Measurements from ENCODE around the gene CLIC4.
"Not testable (repeated sequence)": the region's sequence is repeated elsewhere in the genome, so short reads cannot be mapped to it uniquely, and the experiment has no call there.

CLIC4 gene

DNA sequence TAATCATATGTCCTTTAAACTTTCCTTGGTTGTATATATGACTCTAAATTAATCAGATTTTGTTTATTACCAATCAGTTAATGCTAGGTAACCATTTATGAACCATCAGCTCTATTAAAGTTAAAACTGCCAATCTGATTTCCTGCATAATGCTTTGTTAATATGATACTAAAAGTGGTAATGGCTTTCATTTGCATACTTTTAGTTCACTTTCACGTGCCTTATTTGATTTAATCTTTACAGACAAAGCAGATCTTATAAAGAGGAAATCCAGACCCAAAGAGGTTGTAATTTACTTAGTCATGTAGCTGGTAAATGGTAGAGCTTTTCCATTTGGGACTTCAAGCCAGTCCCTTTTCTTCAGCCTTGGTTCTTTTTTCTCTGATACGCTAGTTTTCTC lies 61.3 kb downstream of the CLIC4 start:
- peak; percentile 25 for DNase-seq (ENCODE audit: low spot score)

DNA sequence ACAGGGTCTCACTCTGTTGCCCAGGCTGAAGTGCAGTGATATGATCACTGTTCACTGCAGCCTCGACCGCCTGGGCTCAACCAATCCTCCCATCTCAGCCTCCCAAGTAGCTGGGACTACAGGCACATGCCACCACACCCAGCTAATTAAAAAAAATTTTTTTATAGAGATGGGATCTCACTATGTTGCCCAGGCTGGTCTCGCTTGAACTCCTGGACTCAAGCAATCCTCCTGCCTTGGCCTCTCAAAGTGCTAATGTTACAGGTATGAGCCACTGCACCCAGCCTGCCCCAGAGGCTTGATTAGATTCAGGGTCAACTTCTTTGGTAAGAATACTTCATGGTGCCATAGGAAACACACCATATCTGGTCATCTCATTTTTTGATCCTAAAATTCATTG lies 66.2 kb downstream of the CLIC4 start:
- not testable (repeated sequence) for DNase-seq (ENCODE audit: low spot score)

DNA sequence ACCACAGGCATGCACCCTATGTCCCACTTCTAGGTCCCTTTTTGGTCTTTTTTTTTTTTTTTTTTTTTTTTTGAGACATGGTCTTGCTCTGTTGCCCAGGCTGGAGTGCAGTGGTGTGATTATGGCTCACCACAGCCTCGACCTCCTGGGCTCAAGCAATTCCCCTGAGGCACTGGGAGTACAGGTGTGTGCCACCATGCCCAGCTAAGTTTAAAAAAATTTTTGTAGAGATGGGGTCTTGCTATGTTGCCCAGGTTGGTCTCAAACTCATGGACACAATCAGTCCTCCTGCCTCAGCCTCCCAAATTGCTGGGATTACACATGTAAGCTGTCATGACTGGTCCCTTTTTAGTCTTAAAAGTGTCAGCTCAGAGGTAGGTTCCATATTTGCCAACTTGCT lies 75.0 kb downstream of the CLIC4 start:
- not testable (repeated sequence) for DNase-seq (ENCODE audit: low spot score)

DNA sequence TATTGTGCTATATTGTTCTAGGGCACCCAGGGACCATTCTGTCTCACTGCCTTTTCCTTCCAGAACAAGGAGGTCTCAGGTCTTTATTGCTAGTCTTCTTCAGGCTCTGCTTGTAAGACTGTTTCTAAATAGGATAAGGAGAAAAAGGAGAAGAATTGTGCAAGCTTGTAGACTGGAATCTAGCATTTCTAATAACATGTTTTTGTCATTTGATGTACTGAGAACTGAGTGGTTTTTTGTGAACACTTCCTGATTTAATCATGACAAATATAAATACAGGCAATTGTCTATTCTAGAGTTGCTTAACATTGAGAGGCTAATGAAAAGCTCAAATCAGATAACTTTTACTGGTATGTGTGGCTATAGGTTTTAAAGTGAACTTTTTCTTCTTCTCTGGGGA lies 77.6 kb downstream of the CLIC4 start:
- DNase-seq (ENCODE audit: low spot score), result no peak

DNA sequence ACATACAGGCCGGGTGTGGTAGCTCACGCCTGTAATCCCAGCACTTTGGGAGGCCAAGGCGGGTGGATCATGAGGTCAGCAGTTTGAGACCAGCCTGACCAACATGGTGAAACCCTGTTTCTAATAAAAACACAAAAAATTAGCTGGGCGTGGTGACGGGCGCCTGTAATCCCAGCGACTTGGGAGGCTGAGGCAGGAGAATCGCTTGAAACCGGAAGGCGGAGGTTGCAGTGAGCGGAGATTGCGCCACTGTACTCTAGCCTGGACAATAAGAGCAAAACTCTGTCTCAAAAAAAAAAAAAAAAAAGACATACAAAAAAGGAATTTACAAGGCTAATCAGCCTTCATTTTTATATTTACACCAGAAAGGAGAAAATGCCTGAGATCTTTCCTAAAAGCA lies 78.2 kb downstream of the CLIC4 start:
- not testable (repeated sequence) for DNase-seq (ENCODE audit: low spot score)

DNA sequence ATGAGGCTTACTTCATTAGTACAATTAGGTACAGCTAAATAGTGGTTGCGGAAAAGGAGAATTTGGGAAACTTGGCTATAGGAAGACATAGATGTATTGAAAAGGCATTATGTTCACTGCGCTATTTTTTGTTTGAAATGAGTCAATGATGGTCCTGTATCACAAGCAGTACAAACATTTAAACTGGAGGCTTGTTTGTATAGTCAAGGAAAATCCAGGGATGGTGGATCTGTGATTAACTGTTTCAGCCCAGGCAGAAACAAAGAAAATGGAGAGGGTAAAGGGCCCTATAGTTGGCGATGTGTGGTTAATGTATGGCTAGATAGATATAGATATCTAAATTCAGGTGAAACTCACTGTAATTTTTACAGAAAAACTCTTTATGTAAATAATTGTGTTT lies 79.9 kb downstream of the CLIC4 start:
- no peak for DNase-seq (ENCODE audit: low spot score)

DNA sequence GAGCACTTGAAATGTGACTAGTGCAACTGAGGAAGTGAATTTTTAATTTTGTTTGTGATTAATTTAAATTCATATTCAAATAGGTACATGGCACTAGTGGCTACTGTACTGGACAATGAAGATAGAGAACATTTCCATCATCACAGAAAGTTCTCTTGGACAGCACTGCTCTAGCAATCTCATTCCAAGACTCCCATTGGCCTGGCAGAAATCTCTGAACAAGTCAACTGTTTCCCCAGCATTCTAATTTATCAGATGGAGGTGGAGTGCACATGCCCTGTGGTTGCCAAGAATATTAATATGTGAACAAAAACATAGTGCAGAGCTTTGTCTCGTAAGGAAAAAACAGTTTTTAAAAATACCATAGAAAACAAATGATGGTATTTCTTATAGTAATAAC lies 81.3 kb downstream of the CLIC4 start:
- DNase-seq (ENCODE audit: low spot score), result no peak

DNA sequence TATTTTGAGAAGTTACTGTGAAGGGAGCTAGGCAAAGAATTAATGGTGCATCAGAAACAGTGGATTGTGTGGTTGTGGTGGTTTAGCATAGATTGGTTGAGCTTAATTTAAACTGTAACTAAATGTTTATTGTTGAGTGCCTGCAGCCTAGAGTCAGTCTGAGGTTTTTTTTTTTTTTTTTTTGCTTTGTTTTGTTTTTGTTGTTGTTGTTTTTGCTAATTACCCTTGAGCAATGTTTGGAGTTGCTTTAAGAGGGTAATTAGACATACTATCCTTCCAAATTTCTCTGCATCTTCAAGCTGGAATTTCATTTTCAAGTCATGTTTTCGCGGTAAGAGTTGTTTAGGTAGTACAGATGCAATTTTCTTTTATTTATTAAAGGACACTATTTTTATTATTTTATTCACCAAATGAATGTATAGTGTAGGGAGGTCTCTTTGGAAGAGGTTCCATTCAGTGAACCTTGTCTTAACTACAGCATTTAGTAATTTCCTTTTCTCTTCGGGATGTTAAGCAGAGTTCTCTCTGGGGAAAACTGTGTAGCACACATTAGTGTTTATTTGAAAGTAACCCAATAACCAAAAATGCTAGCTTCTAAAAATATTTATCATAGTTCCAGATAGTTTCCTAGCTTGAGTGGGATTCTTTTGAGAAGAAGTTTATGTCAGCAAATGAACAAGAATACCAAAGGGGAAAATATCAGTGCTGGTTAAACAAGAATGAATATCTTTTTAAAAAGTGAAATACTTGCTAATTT lies 82.3 kb downstream of the CLIC4 start:
- DNase-seq (ENCODE audit: low spot score), result no peak

DNA sequence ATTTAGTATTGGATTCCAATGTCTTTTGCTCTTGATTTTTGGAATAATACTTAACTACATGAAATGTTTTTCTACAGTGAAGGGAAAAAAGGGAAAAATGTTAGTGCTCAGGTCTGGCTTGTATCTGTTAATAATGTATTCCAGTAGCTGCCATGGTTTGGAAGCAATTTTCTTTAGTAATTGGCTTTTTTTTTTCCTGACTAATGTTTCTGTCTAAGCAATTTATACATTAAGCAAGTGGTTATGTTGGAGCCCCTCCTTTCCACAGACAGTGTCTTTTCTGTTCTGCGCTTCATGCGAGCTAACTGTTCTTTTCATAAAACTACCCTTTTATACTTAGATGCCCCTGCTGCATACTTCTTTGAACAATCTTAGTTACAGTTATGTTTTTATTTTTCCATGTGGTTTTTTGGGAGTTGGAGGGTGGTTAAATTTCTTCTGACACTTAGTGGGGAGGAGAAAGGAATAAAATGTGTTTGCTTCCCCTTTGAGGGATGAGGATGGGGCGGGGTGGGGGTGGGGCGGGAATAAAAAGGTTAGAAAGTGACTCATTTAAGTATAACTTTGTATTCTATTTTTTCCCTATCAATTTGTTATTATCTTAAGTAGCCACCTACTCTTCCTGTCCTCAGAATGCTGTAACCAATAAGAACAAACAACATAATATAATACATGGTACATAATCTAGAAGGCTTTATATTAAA lies 83.1 kb downstream of the CLIC4 start:
- DNase-seq (ENCODE audit: low spot score), result no peak

DNA sequence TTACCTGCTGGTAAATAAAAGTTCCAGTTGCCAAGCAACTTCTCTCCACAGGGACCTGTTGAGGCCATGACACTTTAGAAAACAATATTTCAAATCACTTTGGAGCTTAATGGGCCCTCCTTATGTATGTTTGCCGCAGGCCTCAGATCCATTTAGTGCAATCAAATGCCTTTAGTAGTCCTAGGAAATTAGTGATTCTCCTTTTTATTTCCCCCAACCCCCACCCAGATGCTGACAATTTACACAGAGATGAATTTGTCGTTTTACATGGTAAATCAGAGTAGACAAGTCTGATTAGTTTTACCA lies 83.6 kb downstream of the CLIC4 start:
- no peak for DNase-seq (ENCODE audit: low spot score)

DNA sequence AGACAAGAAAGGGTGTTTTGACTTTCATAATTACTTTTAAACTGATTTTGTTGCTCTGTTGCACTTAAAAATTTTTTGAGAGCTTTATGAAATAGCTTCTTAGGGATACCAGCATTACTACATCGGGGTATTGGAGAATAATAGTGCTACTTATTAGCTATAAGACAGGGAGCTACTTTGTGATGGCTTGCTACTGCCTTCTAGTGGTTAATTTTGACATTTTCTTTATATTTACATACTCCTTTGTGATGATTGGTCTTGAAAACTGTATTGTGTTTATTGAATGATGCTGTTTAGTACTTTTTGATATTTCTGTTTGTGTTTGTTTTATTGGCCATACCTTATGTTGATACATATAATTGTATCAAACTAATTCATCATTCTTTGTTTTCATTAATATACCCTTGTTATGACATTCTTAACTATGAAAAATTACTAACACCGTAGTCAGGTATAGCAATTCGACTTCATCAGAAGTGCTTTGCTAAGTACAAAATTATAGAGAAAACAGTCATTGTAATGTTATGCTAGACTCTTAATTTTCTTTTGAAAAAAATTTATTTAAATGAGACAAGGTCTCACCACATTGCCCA lies 85.5 kb downstream of the CLIC4 start:
- peak; percentile 71 for DNase-seq (ENCODE audit: low spot score)

DNA sequence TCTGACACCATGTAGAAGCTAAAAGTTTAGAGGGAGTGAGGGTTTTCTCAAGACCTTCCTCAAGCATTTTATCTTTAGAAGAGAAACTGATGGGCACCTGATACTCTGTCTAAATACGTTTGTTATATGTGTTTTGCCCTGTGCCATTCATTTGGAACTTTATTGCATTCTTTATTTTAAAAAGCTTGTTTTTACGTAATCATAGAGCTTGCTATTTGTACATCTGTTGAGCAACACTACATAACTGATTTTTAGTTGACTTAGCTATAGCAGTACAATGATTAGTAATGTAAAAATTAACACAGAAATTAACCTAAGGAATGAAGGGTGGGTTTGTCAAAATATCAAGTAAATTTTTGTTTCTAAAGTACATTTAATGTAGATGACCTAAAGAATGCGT lies 96.3 kb downstream of the CLIC4 start:
- no peak for DNase-seq (ENCODE audit: low spot score)

DNA sequence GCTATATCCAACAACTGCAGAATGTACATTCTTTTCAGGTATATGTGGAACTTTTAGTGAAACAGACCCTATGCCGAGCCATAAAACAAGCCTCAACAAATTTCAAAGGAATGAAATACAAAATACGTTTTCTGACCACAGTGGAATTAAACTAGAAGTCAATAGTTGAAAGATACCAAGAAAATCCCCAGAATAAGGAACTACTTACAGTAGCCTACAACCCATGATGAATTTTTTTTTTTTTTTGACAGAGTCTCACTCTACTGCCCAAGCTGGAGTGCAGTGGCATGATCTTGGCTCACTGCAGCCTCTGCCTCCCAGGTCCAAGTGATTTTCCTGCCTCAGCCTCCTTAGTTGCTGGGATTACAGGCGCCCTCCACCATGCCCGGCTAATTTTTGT lies 101.4 kb downstream of the CLIC4 start:
- no peak for DNase-seq (ENCODE audit: low spot score)

DNA sequence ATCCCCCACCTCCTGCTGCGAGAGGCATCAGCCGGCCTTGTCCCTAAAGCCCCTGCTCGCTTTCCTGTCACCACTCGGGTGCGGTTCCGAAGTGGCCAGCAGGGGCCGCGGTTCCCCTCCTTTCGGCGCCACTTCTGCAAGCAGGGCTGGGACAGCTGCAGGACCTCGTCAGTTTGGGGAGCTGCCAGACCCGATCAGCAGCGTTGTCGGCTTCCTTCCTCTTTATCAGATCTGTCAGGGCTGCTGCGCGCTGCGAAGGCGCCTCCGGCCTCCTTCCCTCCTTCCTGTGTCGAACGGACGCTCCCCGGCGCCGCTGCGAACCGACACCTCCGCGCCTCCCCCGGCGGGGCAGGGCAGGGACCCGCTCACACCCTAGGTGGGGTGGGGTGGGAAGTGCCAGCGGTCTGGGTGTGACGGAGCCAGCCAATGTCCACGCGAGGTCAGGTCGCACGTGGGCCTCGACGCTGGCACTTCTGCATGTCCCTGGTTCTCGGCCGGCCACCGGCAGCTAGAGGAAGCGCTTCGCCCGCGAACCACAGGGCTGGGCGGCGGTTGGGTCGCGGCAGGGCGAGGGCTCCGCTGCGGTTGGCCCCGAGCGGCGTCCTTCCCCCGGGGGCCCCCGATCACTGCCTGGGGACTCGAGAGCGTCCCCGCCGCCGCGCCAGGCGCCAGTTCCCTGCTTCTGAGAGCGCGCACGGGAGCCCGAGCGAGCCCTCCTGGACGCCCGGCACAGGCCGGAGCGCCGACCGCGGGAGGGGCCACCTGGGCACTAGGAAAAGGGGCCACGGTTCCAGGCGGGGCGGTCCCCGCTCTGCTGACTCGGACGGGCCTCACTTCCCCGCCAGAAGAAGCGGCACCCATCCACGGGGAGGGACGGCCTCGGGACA lies 103.0 kb downstream of the CLIC4 start:
- DNase-seq (ENCODE audit: low spot score), result peak; percentile 70

DNA sequence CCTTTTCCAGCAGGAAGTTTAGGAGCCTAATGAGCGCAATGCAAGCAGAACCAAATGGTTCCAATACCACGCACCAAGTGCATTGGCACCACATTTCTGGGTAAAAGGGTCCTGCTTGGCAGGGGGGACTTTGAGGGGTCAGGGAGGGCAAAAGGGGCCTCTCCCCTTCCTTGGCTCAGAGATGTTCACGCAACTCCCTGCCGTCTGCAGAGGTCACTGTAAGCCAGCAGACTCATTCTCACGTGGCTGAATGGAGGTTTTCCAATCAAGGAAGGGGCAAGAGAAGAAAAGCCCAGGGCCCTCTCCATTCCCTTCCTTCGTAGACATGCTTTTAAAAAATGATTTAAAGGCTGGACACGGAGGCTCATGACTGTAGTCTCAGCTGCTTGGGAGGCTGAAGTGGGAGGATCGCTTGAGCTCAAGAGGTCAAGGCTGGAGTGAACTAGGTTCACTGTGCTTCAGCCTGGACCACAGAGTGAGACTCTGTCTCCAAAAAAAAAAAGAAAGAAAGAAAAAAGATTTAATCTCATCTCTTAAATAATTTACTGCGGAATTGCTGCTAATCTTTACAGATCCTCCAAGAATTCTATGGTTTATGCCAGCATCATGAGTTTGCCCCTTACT lies 104.5 kb downstream of the CLIC4 start:
- peak; percentile 24 for DNase-seq (ENCODE audit: low spot score)

DNA sequence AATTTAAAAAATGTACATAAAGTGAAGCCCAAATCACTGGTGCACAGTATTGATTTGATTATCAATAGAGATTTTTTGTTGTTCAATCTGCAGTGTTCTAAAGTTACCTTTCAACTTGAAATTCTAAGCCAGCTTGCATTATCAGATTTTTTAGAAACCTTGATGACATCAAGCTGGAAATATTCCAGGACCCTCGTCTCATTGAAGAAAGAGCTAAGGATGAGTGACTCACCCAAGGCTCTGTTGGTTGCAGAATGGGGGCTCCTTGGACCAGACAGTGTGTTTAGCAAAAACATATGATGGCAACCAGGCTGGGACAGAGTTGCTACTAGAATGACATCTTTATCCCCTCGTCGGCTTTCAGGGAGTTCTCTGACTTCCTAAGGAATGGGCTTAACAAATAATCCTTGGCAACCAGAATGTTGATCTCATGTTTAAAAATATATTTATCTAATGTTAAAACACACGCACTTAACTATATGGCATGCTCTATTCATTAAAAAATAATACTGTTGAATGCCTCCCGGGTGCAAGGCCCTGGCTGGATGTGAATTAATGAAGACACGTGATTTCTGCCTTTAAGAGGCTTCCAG lies 105.2 kb downstream of the CLIC4 start:
- no peak for DNase-seq (ENCODE audit: low spot score)

DNA sequence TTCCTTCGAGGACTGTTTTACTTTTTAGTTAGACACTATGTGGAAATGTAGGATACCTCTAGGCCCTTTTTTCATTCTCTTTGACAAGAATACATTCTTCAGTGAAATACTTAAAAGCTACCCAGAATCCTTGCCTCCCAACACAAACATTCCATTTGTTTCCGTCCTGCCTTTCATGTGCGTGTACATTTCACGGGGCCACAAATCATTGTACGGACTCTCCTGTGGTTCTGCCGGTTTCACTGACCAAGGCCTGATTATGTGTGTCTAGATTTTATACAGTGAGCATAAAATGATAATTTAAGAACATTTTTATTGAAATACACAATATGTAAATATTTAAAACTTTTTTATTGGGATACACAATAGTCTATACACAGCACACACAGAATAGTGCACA lies 108.4 kb downstream of the CLIC4 start:
- DNase-seq (ENCODE audit: low spot score), result no peak

DNA sequence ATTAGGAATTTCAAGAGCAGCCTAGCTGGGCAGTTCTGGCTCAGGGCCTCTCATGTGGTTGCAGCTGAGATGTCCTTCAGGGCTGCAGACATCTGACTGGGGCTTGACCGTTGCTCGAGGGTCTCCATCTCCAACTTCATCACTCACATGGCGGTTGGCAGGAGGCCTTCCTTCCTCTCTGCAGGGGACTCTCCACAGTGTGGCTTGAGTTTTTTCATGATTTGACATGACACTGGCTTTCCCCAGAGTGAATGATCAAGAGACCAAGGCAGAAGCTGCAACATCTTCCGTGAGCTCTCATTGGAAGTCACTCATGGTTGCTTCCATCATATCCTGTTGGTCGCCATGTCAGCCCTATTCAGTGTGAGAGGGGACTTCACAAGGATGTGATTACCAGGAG lies 110.2 kb downstream of the CLIC4 start:
- DNase-seq (ENCODE audit: low spot score), result no peak

DNA sequence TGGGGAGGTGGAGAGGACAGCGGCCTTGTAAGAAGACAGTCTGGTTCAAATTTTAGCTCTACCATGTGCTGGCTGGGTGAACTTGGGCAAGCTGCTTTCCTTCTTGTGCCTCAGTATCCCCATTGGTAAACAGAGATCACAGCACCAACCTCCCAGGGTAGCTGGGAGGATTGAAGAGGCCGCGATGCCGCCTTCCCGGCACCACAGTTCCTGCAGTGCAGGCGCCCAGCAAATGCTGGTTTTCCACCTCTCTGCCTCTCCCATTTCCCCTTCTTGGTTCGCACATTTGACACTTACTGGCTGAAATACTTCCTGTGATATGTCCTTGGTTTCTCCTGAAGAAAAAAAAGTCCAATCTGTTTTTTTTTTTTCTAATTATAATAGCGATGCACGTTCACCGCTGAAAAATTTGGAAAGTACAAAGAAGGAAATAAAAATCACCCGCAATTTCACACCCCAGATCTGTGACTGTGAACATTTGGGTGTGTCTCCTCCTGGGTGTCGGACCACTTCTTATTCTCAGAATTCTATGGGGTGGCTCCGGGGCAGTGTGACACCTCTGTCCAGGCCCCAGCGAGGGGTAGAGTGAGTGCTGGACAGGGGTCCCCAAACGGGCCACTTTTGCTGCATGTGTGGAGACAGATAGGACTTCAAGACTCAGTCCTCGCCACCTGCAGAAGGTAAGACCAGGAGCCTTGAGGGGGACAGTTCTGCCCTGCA lies 111.7 kb downstream of the CLIC4 start:
- no peak for DNase-seq (ENCODE audit: low spot score)

DNA sequence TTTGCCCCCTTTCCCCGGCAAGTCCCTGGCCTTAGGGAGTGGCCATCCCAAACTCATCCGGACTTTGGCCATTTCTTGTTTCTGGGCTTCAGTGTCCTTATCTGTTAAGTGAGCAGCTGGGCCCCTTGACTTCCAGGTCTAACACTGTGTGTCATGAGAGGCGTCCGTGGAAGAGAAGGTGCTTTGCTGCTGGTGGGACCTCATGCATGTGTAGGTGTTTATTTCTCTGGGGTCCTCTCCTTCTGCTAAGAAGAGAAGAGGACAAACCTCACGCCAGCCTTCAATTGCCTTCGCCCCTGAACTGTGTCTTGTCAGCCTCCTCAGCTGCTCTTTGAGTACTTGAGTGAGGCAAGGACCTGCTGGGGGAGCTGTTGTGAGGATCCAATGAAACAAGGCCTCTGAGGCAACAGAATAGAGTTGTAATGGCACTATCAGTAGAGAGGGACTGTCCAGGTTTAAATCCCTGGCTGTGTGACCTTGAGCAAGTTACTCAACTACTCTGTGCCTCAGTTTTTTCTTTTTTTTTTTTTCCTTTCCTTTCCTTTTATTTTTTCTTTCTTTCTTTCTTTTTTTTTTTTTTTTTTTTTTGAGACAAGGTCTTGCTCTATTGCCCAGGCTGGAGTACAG lies 112.4 kb downstream of the CLIC4 start:
- no peak for DNase-seq (ENCODE audit: low spot score)
